HEK293 (cell line): ENCODE data around the gene RANBP10.

Experiments
- CTCF ChIP-seq: fragments of 450-650 bp; formaldehyde crosslinking; IDR thresholded peaks from 2 replicates; pipeline ENCODE4 v1.5.1; 2016; ENCODE audit warnings: missing biosample characterization, missing genetic modification characterization
- KLF1 ChIP-seq: fragments of 450-650 bp; formaldehyde crosslinking; IDR thresholded peaks from 2 replicates; pipeline ENCODE4 v1.5.1; 2016; ENCODE audit warnings: missing biosample characterization, missing genetic modification characterization
- ZBTB26 ChIP-seq: fragments of 450-650 bp; formaldehyde crosslinking; optimal IDR thresholded peaks from 2 replicates; pipeline ENCODE3; 2016; ENCODE audit warnings: missing biosample characterization, mild to moderate bottlenecking, missing genetic modification characterization
- ZNF132 ChIP-seq: fragments of 450-650 bp; formaldehyde crosslinking; IDR thresholded peaks from 2 replicates; pipeline ENCODE4 v1.5.1; 2017; ENCODE audit warnings: missing biosample characterization, missing genetic modification characterization, borderline replicate concordance
- ZNF274 ChIP-seq, 2 experiments: fragments of 200-500 bp in 1 of 2; fragments of 450-650 bp in 1 of 2; sonication (Bioruptor generic) in 1 of 2; formaldehyde crosslinking in 1 of 2; IDR thresholded peaks; 2 replicates each; pipeline versions ENCODE4 v1.5.1 to v1.6.1; 2014 to 2016; ENCODE audit warnings: borderline replicate concordance in 1 of 2, inconsistent platforms in 1 of 2, low read length in 1 of 2, missing biosample characterization in 1 of 2, missing genetic modification characterization in 1 of 2
- ZNF449 ChIP-seq: fragments of 450-650 bp; formaldehyde crosslinking; IDR thresholded peaks from 2 replicates; pipeline ENCODE4 v1.5.1; 2017; ENCODE audit warnings: missing biosample characterization, mild to moderate bottlenecking, missing genetic modification characterization, moderate library complexity
- ZNF473 ChIP-seq: fragments of 450-650 bp; formaldehyde crosslinking; IDR thresholded peaks from 2 replicates; pipeline ENCODE4 v1.5.1; 2017; ENCODE audit warnings: missing biosample characterization, missing genetic modification characterization
- TF ChIP-seq, protein P1 (sequence below): fragments of 450-650 bp; formaldehyde crosslinking; IDR thresholded peaks from 2 replicates; pipeline ENCODE4 v1.5.1; 2016; ENCODE audit warnings: missing biosample characterization, missing genetic modification characterization
- TF ChIP-seq, protein P2 (sequence below): fragments of 450-650 bp; formaldehyde crosslinking; IDR thresholded peaks from 2 replicates; pipeline ENCODE4 v1.5.1; 2016; ENCODE audit warnings: missing biosample characterization, missing genetic modification characterization, low read depth

DNA sequence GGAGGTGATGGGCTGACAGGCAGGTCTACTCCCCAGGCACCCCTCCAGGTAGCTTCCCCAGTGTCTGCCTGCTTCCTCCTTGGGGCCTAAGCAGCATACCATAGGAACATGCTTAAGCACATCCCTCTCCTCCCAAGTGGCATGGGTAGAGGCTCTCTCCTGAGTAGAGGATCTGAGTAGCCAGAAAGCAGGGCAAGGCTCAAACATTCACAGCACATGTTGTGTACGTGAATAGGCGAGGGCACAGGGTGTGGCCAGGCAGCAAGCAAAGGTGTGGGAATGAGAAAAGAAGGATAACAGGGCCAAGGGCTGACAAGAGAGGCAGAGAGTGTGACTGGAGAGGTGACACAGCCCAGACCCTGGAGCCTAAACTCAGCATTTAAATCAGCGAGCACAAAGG is 57.5 kb downstream of the RANBP10 start:
- TF ChIP-seq CTCF (tag by site-specific recombination) (no peak), ZNF132 (tag by site-specific recombination) (no peak), ZNF274 (IDR thresholded peaks at IDR 0.05; ENCODE audit: low read length) (no peak), ZNF274 (tag by site-specific recombination; IDR thresholded peaks at IDR 0.05; ENCODE audit: borderline replicate concordance) (no peak), KLF1 (tag by site-specific recombination) (0 out of 2 replicates have a peak, but pooled peaks have one; percentile 45), ZBTB26 (tag by site-specific recombination) (no peak), ZNF473 (no peak), ZNF449 (tag by site-specific recombination) (no peak)
- TF ChIP-seq, protein P1, sequence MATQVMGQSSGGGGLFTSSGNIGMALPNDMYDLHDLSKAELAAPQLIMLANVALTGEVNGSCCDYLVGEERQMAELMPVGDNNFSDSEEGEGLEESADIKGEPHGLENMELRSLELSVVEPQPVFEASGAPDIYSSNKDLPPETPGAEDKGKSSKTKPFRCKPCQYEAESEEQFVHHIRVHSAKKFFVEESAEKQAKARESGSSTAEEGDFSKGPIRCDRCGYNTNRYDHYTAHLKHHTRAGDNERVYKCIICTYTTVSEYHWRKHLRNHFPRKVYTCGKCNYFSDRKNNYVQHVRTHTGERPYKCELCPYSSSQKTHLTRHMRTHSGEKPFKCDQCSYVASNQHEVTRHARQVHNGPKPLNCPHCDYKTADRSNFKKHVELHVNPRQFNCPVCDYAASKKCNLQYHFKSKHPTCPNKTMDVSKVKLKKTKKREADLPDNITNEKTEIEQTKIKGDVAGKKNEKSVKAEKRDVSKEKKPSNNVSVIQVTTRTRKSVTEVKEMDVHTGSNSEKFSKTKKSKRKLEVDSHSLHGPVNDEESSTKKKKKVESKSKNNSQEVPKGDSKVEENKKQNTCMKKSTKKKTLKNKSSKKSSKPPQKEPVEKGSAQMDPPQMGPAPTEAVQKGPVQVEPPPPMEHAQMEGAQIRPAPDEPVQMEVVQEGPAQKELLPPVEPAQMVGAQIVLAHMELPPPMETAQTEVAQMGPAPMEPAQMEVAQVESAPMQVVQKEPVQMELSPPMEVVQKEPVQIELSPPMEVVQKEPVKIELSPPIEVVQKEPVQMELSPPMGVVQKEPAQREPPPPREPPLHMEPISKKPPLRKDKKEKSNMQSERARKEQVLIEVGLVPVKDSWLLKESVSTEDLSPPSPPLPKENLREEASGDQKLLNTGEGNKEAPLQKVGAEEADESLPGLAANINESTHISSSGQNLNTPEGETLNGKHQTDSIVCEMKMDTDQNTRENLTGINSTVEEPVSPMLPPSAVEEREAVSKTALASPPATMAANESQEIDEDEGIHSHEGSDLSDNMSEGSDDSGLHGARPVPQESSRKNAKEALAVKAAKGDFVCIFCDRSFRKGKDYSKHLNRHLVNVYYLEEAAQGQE (tag by site-specific recombination): no peak
- TF ChIP-seq, protein P2, sequence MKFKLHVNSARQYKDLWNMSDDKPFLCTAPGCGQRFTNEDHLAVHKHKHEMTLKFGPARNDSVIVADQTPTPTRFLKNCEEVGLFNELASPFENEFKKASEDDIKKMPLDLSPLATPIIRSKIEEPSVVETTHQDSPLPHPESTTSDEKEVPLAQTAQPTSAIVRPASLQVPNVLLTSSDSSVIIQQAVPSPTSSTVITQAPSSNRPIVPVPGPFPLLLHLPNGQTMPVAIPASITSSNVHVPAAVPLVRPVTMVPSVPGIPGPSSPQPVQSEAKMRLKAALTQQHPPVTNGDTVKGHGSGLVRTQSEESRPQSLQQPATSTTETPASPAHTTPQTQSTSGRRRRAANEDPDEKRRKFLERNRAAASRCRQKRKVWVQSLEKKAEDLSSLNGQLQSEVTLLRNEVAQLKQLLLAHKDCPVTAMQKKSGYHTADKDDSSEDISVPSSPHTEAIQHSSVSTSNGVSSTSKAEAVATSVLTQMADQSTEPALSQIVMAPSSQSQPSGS (tag by site-specific recombination): no peak
